NOMO-1 treated with dmso at 0.1 percent for 144 hours (cell line): ENCODE data around the gene SHC2.
"Not testable (repeated sequence)": the region's sequence is repeated elsewhere in the genome, so short reads cannot be mapped to it uniquely, and the experiment has no call there.

Experiments used
- DNase-seq: peaks from one replicate; lab custom pipeline; 2025; ENCODE audit not compliant: unreplicated experiment; lab: John Stamatoyannopoulos, UW

SHC2 gene

DNA sequence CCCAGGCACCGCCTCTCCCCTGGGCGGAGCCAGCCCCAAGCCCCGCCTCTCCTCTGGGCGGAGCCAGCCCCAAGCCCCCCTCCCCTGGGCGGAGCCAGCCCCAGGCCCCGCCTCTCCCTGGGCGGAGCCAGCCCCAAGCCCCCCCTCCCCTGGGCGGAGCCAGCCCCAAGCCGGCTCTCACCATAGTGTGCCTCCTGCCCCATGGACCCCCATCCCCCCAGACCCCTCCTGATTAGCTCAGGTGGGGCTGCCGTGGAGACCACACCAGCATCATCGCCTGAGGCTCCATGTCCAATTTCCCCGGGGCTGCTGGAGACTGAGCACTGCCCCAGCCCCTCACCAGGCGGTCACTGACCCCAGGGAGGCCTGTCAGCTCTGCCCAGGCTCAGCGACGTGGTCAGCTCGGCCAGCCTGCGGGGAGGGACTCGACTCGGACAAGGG is 31.3 kb upstream of the SHC2 start:
- no peak for DNase-seq

DNA sequence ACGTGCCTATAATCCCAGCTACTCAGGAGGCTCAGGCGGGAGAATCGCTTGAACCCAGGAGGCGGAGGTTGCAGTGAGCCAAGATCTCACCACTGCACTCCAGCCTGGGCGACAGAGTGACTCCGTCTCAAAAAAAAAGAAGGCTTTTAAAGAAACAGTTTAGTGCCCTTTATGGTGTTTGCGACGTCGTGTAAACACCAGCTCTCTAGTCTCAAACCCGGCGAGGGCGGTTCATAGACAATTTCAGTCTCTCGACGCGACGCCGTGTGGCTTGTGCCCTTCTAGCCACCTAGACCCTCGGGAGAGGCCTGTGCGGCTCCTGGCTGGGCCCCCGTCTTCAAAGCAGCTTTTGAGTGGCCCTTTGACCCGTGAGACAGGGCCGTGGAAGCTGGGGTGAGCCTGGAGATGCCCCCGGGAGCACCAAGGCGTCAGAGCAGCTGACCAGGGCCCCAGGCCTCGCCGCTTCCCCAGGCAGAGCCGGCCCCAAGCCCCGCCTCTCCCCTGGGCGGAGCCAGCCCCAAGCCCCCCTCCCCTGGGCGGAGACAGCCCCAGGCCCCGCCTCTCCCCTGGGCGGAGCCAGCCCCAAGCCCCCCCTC is 30.4 kb upstream of the SHC2 start:
- DNase-seq, result no peak

GRCh38 chr19:489418-490196 is 28.8 kb upstream of the SHC2 start:
- DNase-seq, result no peak

GRCh38 chr19:488505-489417 is 27.9 kb upstream of the SHC2 start:
- peak; percentile 86 for DNase-seq

DNA sequence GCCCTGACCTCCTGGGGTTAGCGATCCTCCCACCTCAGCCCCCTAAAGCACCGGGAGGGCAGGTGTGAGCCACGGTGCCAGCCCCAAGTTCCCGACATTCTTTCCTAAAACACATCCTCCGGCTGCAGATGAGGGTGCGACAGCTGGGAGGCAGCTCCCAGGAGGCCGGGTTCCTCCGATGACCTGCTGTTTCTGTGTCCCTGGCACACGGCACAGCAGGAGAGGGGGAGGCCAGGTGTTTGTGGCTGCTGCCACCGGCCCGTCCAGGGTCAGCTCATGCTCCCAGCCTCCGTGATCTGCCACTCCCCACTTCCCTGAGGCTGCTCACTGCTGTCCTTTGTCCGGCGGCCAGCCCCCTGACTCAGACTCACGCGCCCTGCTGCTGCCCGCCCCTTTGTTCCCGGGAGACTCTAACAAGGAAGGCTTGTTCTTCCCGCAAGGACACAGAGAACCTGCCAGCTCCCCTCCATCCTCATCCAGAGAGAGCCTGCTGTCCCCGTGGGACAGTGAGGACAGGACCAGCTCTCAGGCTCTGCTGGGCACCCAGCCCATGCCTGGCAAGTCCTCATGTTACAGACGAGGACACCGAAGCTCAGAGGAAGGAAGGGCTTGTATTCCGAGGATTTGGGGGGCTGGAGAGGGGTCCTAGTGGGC is 24.9 kb upstream of the SHC2 start:
- DNase-seq, result no peak

GRCh38 chr19:485077-485476 is 24.2 kb upstream of the SHC2 start:
- no peak for DNase-seq

DNA sequence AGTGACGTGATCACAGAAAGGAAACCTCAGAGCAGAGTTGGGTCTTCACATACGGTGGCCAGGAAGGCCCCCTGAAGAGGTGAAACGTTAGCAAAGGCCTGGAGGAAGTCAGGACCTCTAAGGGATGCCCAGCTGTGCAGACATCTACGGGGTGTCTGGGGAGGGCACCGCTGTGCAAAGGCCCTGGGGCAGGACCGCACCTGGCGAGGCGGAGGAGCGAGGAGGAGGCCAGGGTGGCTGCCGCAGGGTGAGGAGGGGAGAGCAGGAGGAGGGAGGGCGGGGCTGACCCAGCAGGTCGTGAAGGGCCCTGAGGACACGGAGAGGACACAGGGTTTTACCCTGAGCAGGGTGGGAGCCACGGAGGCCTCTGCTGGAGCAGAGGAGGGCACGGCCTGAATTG is 23.7 kb upstream of the SHC2 start:
- DNase-seq, result no peak

DNA sequence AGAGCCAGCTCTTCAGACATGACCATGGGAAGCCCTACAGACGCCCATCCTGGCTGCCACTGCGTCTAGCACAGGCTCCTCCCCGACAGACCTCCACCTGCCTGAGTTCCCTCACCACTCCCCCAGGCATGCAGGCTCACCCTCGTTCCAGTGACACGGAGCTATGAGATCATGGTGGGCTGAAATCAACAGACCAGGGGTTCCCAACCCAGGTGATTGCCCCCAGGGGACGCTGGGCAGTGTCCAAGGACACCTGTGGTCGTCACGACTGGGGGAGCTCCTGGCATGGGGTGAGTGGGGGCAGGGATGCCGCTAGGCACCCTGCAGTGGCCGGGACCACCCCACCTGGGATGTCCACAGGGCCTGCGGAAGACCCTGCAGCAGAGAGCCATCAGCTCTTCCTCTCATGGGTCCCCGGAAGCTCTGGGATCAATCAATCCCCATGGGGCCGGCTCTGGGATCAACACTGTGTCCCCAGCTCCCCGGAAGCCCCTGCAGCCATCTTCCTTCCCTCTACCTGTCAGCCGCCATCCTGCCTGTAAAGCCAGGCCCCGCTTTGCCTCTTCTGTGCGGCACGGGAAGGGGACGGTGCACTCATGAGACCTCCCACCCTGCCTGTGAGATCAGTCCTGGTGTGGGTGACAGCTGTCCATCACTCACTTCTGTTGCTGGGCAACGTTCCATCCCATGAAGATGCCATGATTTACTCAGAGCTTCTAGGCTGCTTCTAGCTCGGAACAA is 22.7 kb upstream of the SHC2 start:
- no peak for DNase-seq

- no peak for DNase-seq
Observed at GRCh38 chr19:482186-483041, 21.6 kb upstream of the SHC2 start.

GRCh38 chr19:481100-481499 is 20.3 kb upstream of the SHC2 start:
- DNase-seq, result not testable (repeated sequence)

GRCh38 chr19:480016-480855 is 19.4 kb upstream of the SHC2 start:
- DNase-seq, result no peak

DNA sequence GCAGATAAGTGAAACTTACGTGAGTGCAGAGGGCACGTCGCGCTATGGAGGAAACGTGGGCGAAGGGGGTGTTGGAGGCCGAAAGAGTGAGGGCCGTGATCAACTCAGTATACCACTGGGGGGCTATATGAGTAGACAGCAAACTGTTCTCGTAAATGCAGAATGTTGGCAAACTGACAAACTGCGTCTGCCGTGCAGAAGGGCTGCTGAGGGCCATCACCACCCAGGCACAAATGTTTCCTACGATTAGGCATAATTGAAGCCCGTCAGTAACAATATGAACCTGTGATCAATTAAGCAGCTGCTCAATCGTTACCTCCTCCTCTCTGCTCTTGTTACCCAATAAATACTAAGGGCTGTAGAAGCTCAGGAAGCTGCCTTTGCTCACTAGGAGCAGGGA is 18.1 kb upstream of the SHC2 start:
- no peak for DNase-seq

- DNase-seq, result no peak
Observed at GRCh38 chr19:478236-478903, 17.5 kb upstream of the SHC2 start.

DNA sequence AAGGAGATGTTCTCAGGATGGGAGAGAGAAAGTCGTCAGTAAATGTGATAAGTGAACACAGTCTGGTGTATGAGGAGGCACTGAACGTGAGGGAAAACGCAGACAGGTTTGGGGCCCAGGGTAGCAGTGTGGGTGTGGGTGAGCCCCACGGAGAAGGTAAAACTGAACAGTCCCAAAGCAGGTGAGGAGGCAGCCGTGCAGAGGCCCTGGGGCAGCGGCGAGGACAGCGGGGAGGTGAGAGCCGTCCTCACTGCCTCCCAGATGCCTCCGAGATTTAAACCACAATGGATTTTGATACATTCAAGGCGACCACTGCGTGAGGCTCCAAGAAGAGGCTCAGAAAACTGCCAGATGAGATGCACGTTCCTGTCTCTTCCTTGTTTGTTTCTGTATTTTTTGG is 14.5 kb upstream of the SHC2 start:
- no peak for DNase-seq

DNA sequence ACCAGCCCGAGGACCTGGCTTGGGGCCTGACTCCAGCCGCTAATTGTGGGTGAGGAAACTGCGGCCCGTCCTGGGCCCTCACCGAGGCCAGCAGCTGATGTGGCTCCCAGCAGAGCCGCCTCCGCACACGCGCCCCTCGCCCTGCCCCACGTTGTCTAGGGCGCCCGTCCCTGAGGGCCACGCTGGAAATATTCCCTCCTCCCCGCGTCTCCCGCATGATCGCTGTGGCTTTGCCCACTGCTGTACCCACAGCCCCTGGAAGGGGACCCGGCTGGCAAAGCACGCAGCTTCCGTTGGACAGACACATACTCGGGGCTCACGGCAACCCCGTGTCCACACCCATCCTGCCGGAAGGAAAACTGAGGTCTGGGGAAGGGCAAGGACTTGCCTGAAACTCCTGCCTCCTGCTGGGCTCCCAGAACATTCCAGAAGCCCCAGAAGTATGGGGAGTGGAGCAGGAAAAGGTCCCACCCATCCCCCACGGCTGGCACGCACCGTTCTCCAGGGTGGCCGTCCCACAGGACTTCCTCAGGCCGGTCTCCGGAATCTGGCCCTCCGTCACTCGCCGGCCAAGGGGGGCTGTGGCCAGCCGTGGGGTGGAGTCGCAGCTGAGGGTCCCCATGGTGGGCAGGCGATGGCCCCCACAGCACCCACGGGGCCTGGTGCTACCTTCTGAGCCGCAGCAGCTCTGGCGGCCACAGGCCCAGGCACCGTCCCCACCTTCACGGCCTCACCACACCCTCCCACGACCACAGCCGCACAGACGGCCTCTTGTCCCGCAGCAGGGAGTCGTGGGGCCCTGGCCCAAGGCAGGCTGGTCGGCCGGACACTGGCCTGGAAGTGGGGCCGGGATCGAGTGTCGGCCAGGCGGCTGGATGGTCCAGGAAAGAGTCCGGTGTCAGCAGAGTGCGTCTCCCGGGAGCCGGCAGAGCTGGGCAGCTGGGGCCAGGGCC is 13.6 kb upstream of the SHC2 start:
- no peak for DNase-seq

- DNase-seq, result no peak
Observed at GRCh38 chr19:472005-472858, 11.4 kb upstream of the SHC2 start.
